Measurements from ENCODE around the gene NOL7.

Gene NOL7

DNA sequence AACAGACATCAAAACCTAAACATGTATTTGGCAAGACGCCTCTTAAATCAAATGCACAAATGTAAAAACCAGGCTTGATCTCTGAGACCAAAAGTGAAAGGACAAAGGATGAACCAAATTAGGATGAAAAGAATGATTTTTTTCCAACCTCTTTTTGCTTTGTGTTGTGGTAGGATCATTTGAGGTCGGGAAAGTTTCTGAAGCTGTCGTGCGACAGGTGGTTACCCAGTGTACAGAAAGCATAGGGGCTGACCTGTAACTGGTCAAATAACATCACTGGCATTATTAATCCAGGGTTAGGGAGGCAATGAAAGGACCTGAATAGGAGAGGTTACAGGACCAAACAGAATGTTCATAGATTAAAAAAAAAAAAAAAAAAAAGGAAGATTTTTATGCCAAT lies 18.1 kb upstream of the NOL7 start:
- H3K27ac ChIP-seq (replicated peaks), result no peak overlapping the region
- no peak overlapping the region for H3K4me3 ChIP-seq (replicated peaks; ENCODE audit: insufficient read depth, low read length)
- no peak for TF ChIP-seq POLR2AphosphoS5 (IDR thresholded peaks at IDR 0.05; ENCODE audit: low read depth)
- TF ChIP-seq SPI1 (IDR thresholded peaks at IDR 0.05; ENCODE audit: borderline replicate concordance, low read depth), result no peak
- TF ChIP-seq, protein P1, sequence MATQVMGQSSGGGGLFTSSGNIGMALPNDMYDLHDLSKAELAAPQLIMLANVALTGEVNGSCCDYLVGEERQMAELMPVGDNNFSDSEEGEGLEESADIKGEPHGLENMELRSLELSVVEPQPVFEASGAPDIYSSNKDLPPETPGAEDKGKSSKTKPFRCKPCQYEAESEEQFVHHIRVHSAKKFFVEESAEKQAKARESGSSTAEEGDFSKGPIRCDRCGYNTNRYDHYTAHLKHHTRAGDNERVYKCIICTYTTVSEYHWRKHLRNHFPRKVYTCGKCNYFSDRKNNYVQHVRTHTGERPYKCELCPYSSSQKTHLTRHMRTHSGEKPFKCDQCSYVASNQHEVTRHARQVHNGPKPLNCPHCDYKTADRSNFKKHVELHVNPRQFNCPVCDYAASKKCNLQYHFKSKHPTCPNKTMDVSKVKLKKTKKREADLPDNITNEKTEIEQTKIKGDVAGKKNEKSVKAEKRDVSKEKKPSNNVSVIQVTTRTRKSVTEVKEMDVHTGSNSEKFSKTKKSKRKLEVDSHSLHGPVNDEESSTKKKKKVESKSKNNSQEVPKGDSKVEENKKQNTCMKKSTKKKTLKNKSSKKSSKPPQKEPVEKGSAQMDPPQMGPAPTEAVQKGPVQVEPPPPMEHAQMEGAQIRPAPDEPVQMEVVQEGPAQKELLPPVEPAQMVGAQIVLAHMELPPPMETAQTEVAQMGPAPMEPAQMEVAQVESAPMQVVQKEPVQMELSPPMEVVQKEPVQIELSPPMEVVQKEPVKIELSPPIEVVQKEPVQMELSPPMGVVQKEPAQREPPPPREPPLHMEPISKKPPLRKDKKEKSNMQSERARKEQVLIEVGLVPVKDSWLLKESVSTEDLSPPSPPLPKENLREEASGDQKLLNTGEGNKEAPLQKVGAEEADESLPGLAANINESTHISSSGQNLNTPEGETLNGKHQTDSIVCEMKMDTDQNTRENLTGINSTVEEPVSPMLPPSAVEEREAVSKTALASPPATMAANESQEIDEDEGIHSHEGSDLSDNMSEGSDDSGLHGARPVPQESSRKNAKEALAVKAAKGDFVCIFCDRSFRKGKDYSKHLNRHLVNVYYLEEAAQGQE (IDR thresholded peaks at IDR 0.05; ENCODE audit: insufficient replicate concordance, low read depth), result no peak
- DNase-seq (ENCODE audit: low read depth in 1 of 2, low spot score in 1 of 2), result no peak
- H3K27me3 ChIP-seq (ENCODE audit: insufficient read depth, poor library complexity, severe bottlenecking), result no peaks in the 10 kb centered on the region

DNA sequence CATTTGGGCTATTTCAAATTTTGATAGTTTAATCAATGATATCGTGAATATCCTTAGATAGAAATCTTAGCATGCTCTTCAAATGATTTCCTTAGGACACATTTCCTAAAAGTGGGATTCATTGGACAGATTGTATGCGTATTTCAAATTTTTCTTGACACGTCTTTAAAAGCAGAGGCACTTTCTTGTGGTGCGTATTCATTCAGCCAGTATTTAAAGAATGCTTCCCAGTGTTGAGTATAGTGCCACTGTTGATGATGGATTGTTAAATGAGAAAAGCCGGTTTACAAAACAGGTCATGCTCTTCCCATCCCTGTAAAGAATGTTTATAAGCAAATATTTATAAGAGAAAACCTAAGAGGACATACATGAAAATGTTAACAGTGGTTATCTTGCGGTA lies 15.1 kb upstream of the NOL7 start:
- TF ChIP-seq SPI1 (IDR thresholded peaks at IDR 0.05; ENCODE audit: borderline replicate concordance, low read depth) (no peak), POLR2AphosphoS5 (IDR thresholded peaks at IDR 0.05; ENCODE audit: low read depth) (no peak)
- TF ChIP-seq, protein P1 (IDR thresholded peaks at IDR 0.05; ENCODE audit: insufficient replicate concordance, low read depth), result no peak
- TF ChIP-seq, protein P2, sequence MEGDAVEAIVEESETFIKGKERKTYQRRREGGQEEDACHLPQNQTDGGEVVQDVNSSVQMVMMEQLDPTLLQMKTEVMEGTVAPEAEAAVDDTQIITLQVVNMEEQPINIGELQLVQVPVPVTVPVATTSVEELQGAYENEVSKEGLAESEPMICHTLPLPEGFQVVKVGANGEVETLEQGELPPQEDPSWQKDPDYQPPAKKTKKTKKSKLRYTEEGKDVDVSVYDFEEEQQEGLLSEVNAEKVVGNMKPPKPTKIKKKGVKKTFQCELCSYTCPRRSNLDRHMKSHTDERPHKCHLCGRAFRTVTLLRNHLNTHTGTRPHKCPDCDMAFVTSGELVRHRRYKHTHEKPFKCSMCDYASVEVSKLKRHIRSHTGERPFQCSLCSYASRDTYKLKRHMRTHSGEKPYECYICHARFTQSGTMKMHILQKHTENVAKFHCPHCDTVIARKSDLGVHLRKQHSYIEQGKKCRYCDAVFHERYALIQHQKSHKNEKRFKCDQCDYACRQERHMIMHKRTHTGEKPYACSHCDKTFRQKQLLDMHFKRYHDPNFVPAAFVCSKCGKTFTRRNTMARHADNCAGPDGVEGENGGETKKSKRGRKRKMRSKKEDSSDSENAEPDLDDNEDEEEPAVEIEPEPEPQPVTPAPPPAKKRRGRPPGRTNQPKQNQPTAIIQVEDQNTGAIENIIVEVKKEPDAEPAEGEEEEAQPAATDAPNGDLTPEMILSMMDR (IDR thresholded peaks at IDR 0.05; ENCODE audit: insufficient read depth, low read length), result no peak
- DNase-seq (ENCODE audit: low read depth in 1 of 2, low spot score in 1 of 2), result no peak
- H3K4me3 ChIP-seq (replicated peaks; ENCODE audit: insufficient read depth, low read length), result no peak overlapping the region
- H3K27ac ChIP-seq (replicated peaks), result no peak overlapping the region
- H3K27me3 ChIP-seq (ENCODE audit: insufficient read depth, poor library complexity, severe bottlenecking), result no peaks in the 10 kb centered on the region

DNA sequence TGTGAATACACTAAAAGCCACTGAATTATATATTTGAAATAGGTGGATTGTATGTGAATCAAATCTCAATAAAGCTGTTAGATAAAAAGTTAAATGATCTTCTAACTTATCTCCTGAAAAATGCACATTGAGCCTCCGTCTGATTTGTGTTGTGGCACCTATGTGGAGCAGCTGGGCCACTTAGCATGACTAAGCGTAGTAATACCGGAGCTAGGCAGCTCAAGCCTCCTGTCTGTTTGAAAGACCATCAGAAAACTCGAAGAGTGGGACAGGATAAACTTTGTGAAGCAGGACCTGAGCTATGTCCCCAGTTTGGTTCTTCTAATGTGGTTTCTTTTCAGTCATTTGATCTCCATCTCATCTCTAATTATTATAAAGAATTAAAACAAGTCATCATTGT lies 11.0 kb upstream of the NOL7 start:
- no peak for DNase-seq (ENCODE audit: low read depth in 1 of 2, low spot score in 1 of 2)
- Histone ChIP-seq H3K27ac (replicated peaks) (no peak overlapping the region), H3K27me3 (ENCODE audit: insufficient read depth, poor library complexity, severe bottlenecking) (no peaks in the 10 kb centered on the region), H3K4me3 (replicated peaks; ENCODE audit: insufficient read depth, low read length) (no peak overlapping the region)
- TF ChIP-seq, protein P2 (IDR thresholded peaks at IDR 0.05; ENCODE audit: insufficient read depth, low read length), result no peak
- no peak for TF ChIP-seq POLR2AphosphoS5 (IDR thresholded peaks at IDR 0.05; ENCODE audit: low read depth)
- no peak for TF ChIP-seq SPI1 (IDR thresholded peaks at IDR 0.05; ENCODE audit: borderline replicate concordance, low read depth)

DNA sequence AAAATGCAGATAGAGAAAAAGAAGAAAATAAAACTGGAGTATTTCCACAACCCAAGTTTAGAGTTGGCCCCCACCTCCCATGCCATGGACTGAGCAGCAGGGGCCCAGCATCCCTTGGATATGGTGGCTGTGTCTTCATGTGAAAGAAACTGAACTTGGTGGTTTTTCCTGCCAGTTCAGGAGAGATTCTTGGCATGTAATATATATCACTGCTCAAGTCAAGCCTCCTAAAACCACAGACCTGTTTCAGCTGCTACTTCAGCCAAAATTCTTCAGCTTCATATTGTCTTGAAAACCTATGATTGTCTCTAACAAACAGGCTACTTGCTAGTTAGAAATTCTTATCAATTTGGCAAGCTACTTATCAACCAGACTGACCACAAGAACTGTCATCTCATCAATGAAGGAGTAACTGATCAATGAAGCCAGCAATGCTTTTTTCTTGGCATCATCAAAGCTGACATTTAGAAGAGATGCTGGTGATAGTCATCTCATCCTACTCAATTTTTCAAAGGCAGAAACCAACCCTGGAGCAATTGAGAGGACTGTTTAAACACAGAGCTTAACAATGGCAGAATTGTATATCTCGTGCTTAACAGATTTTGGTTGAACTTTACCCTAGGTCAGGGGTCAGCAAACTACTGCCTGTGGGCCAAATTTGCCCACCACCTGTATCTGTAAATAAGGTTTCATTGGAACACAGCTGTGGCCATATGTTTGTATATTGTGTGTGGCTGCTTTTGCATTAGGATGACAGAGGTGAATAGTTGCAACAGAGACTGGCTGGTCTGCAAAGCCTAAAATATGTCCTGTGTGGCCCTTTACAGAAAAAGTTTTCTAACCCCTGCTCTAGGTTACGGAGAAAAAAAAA lies 10.4 kb upstream of the NOL7 start:
- no peak for TF ChIP-seq GABPA (IDR thresholded peaks at IDR 0.05; ENCODE audit: low read depth)
- TF ChIP-seq, protein P1 (IDR thresholded peaks at IDR 0.05; ENCODE audit: insufficient replicate concordance, low read depth), result no peak
- TF ChIP-seq POLR2AphosphoS5 (IDR thresholded peaks at IDR 0.05; ENCODE audit: low read depth), result no peak
- TF ChIP-seq, protein P2 (IDR thresholded peaks at IDR 0.05; ENCODE audit: insufficient read depth, low read length), result no peak
- TF ChIP-seq SPI1 (IDR thresholded peaks at IDR 0.05; ENCODE audit: borderline replicate concordance, low read depth), result no peak
- H3K27ac ChIP-seq (replicated peaks), result no peak overlapping the region
- H3K4me3 ChIP-seq (replicated peaks; ENCODE audit: insufficient read depth, low read length), result no peak overlapping the region

More for the DNA sequence above, 10.4 kb upstream of the NOL7 start:
- DNase-seq (ENCODE audit: low read depth in 1 of 2, low spot score in 1 of 2), result no peak
- no peaks in the 10 kb centered on the region for H3K27me3 ChIP-seq (ENCODE audit: insufficient read depth, poor library complexity, severe bottlenecking)

Measured in HL-60 (cell line).